Muscle layer of colon (tissue), 2 donors: ENCODE measurements around the gene CDK6.

Source experiments
- H3K27ac ChIP-seq: one replicate; pipeline ENCODE4 v1.7.0; 2013; ENCODE audit warnings: low read depth, mild to moderate bottlenecking, low read length, moderate library complexity
- H3K27me3 ChIP-seq, 2 donors: one replicate each; pipeline ENCODE4 v1.7.0; 2013; ENCODE audit warnings: low read length in 2 of 2, mild to moderate bottlenecking in 2 of 2; ENCODE audit not compliant: insufficient read depth in 2 of 2, control insufficient read depth in 1 of 2
- H3K36me3 ChIP-seq: one replicate; pipeline ENCODE4 v1.7.0; 2013; ENCODE audit warnings: mild to moderate bottlenecking, low read length; ENCODE audit not compliant: insufficient read depth
- H3K4me1 ChIP-seq: one replicate; pipeline ENCODE4 v1.7.0; 2013; ENCODE audit warnings: mild to moderate bottlenecking, low read length; ENCODE audit not compliant: insufficient read depth
- H3K4me3 ChIP-seq, 2 donors: one replicate each; pipeline ENCODE4 v1.7.0; 2013; ENCODE audit warnings: low read length in 2 of 2, low read depth in 1 of 2, mild to moderate bottlenecking in 1 of 2, moderate library complexity in 1 of 2
- H3K9ac ChIP-seq: one replicate; pipeline ENCODE4 v1.7.0; 2013; ENCODE audit warnings: low read length
- H3K9me3 ChIP-seq: one replicate; pipeline ENCODE4 v1.7.0; 2013; ENCODE audit warnings: mild to moderate bottlenecking, low read length
- donor health status: abdominal sarcoma.
- donor health status: Adenocarcinoma of cecum.

Gene CDK6

GRCh38 chr7:92843781-92844180 is 7.4 kb upstream of the CDK6 start:
- Histone ChIP-seq H3K4me1 (no peaks in the 10 kb centered on the region), H3K27me3 (no peaks in the 10 kb centered on the region), H3K4me3 (no peak overlapping the region), H3K9me3 (no peaks in the 10 kb centered on the region), H3K36me3 (no peaks in the 10 kb centered on the region), H3K9ac (no peak overlapping the region), H3K27ac (no peak overlapping the region)

GRCh38 chr7:92843034-92843760 is 6.8 kb upstream of the CDK6 start:
- no peaks in the 10 kb centered on the region for H3K4me1 ChIP-seq
- H3K9me3 ChIP-seq = no peaks in the 10 kb centered on the region
- H3K27me3 ChIP-seq = no peaks in the 10 kb centered on the region
- no peak overlapping the region for H3K9ac ChIP-seq
- no peak overlapping the region for H3K27ac ChIP-seq
- no peak overlapping the region for H3K4me3 ChIP-seq
- H3K36me3 ChIP-seq = no peaks in the 10 kb centered on the region

- Histone ChIP-seq H3K27ac (no peak overlapping the region), H3K4me3 (no peak overlapping the region), H3K9me3 (no peaks in the 10 kb centered on the region), H3K9ac (no peak overlapping the region), H3K36me3 (no peaks in the 10 kb centered on the region), H3K27me3 (no peaks in the 10 kb centered on the region), H3K4me1 (no peaks in the 10 kb centered on the region)
These were observed 4.8 kb upstream of the CDK6 start for GRCh38 chr7:92841192-92841591.

- no peak overlapping the region for H3K4me3 ChIP-seq
- no peaks in the 10 kb centered on the region for H3K9me3 ChIP-seq
- no peaks in the 10 kb centered on the region for H3K36me3 ChIP-seq
- no peaks in the 10 kb centered on the region for H3K4me1 ChIP-seq
- no peaks in the 10 kb centered on the region for H3K27me3 ChIP-seq
- no peak overlapping the region for H3K9ac ChIP-seq
- H3K27ac ChIP-seq = no peak overlapping the region
These were observed 3.9 kb upstream of the CDK6 start for GRCh38 chr7:92840316-92840715.

GRCh38 chr7:92839901-92840300 is 3.5 kb upstream of the CDK6 start:
- H3K36me3 ChIP-seq = no peaks in the 10 kb centered on the region
- H3K4me1 ChIP-seq = no peaks in the 10 kb centered on the region
- H3K9me3 ChIP-seq = no peaks in the 10 kb centered on the region
- H3K27me3 ChIP-seq = no peaks in the 10 kb centered on the region
- H3K9ac ChIP-seq = no peak overlapping the region
- no peak overlapping the region for H3K4me3 ChIP-seq
- H3K27ac ChIP-seq = no peak overlapping the region

GRCh38 chr7:92838934-92839333 is 2.6 kb upstream of the CDK6 start:
- no peak overlapping the region for H3K4me3 ChIP-seq
- H3K9ac ChIP-seq = no peak overlapping the region
- H3K36me3 ChIP-seq = no peaks in the 10 kb centered on the region
- no peaks in the 10 kb centered on the region for H3K9me3 ChIP-seq
- H3K4me1 ChIP-seq = no peaks in the 10 kb centered on the region
- H3K27ac ChIP-seq = no peak overlapping the region
- H3K27me3 ChIP-seq = no peaks in the 10 kb centered on the region

GRCh38 chr7:92837000-92837749 is 802 bp upstream of the CDK6 start:
- Histone ChIP-seq H3K27ac (peak overlapping the region; percentile 62), H3K4me1 (peaks cover 4% of the 10 kb centered on the region), H3K9me3 (no peaks in the 10 kb centered on the region), H3K9ac (peak overlapping the region; percentile 50), H3K4me3 (peak overlapping the region; percentile 69 to 84), H3K27me3 (no peaks in the 10 kb centered on the region), H3K36me3 (no peaks in the 10 kb centered on the region)

GRCh38 chr7:92835851-92836488 is 403 bp downstream of the CDK6 start:
- Histone ChIP-seq H3K27ac (peak overlapping the region; percentile 75), H3K4me1 (peaks cover 10% of the 10 kb centered on the region), H3K36me3 (no peaks in the 10 kb centered on the region), H3K9ac (peak overlapping the region; percentile 49), H3K4me3 (peak overlapping the region; percentile 72 to 84), H3K27me3 (no peaks in the 10 kb centered on the region), H3K9me3 (no peaks in the 10 kb centered on the region)

GRCh38 chr7:92835261-92835850 is 1.0 kb downstream of the CDK6 start:
- Histone ChIP-seq H3K36me3 (no peaks in the 10 kb centered on the region), H3K4me3 (peak overlapping the region; percentile 72 to 84), H3K27ac (peak overlapping the region; percentile 75), H3K27me3 (no peaks in the 10 kb centered on the region), H3K4me1 (peaks cover 14% of the 10 kb centered on the region), H3K9ac (peak overlapping the region; percentile 49), H3K9me3 (no peaks in the 10 kb centered on the region)

GRCh38 chr7:92834507-92835260 is 1.7 kb downstream of the CDK6 start:
- H3K9ac ChIP-seq = peak overlapping the region; percentile 92
- no peaks in the 10 kb centered on the region for H3K36me3 ChIP-seq
- H3K4me1 ChIP-seq = peaks cover 21% of the 10 kb centered on the region
- peak overlapping the region; percentile 75 for H3K27ac ChIP-seq
- peak overlapping the region; percentile 72 to 84 for H3K4me3 ChIP-seq
- no peaks in the 10 kb centered on the region for H3K9me3 ChIP-seq
- no peaks in the 10 kb centered on the region for H3K27me3 ChIP-seq
